GM23338 (cell line): ENCODE results near the gene FHIP1A. TPM values are rescaled to one million over a fixed set of nuclear protein-coding genes. Genes with fewer than 3 reads are reported as not detected.

ENCODE experiments used
- ATAC-seq: fragments of 200-7000 bp; cut with Tn5 transposase; 3 replicates; pipeline ENCODE4 v1.9.1; 2020
- DNase-seq: peaks from one replicate; pipeline ENCODE4 v3.0.0-alpha.2; 2015; ENCODE audit warnings: low spot score
- H2AFZ ChIP-seq: fragments of 200-600 bp; sonication (generic); 2 replicates; pipeline ENCODE4 v1.8.0; 2016; ENCODE audit warnings: antibody characterized with exemption, mild to moderate bottlenecking, moderate library complexity
- H3F3A ChIP-seq: fragments of 200-600 bp; sonication (generic); replicated peaks from 2 replicates; pipeline ENCODE4 v1.8.0; 2017; ENCODE audit warnings: antibody characterized with exemption, mixed run types, low read depth
- H3K27ac ChIP-seq: fragments of 200-600 bp; sonication (generic); 2 replicates; pipeline ENCODE4 v1.6.1; 2016; ENCODE audit warnings: low read depth
- H3K27me3 ChIP-seq: fragments of 200-600 bp; sonication (generic); 2 replicates; pipeline ENCODE4 v1.8.0; 2016; ENCODE audit warnings: mild to moderate bottlenecking, mixed run types, moderate library complexity; ENCODE audit not compliant: insufficient read depth
- H3K36me3 ChIP-seq: fragments of 200-600 bp; sonication (generic); 2 replicates; pipeline ENCODE4 v1.8.0; 2016; ENCODE audit warnings: mild to moderate bottlenecking; ENCODE audit not compliant: insufficient read depth
- H3K4me1 ChIP-seq: fragments of 200-600 bp; sonication (generic); 2 replicates; pipeline ENCODE4 v1.8.0; 2016; ENCODE audit warnings: mild to moderate bottlenecking, moderate library complexity; ENCODE audit not compliant: insufficient read depth
- H3K4me2 ChIP-seq: fragments of 200-600 bp; sonication (generic); 2 replicates; pipeline ENCODE4 v1.7.1; 2017; ENCODE audit warnings: mixed run types
- H3K4me3 ChIP-seq: fragments of 200-600 bp; sonication (generic); 2 replicates; pipeline ENCODE4 v1.6.1; 2016; ENCODE audit warnings: mixed run types
- H3K79me2 ChIP-seq: fragments of 200-600 bp; sonication (generic); replicated peaks from 2 replicates; pipeline ENCODE4 v1.8.0; 2017; ENCODE audit warnings: mild to moderate bottlenecking; ENCODE audit not compliant: insufficient read depth
- H3K9me2 ChIP-seq: fragments of 200-600 bp; sonication (generic); 2 replicates; pipeline ENCODE4 v1.8.0; 2017; ENCODE audit not compliant: insufficient read depth
- H4K20me1 ChIP-seq: fragments of 200-600 bp; sonication (generic); replicated peaks from 2 replicates; pipeline ENCODE4 v1.8.0; 2017; ENCODE audit warnings: mild to moderate bottlenecking; ENCODE audit not compliant: insufficient read depth
- H3K27ac Mint-ChIP-seq: 2 replicates; pipeline ENCODE4 v1.8.0; 2020; ENCODE audit warnings: inconsistent platforms, mild to moderate bottlenecking, moderate library complexity, mixed read lengths
- H3K27me3 Mint-ChIP-seq: 3 replicates; pipeline ENCODE4 v1.8.0; 2022; ENCODE audit warnings: low read depth, mild to moderate bottlenecking, moderate library complexity, mixed read lengths, inconsistent platforms; ENCODE audit not compliant: insufficient read depth, poor library complexity
- H3K36me3 Mint-ChIP-seq: 3 replicates; pipeline ENCODE4 v1.8.0; 2021; ENCODE audit warnings: low read depth, mild to moderate bottlenecking, inconsistent platforms, moderate library complexity, mixed read lengths
- H3K4me1 Mint-ChIP-seq: 3 replicates; pipeline ENCODE4 v1.8.0; 2020; ENCODE audit warnings: mild to moderate bottlenecking, inconsistent platforms, mixed read lengths
- H3K4me3 Mint-ChIP-seq: 3 replicates; pipeline ENCODE4 v1.8.0; 2021; ENCODE audit warnings: moderate library complexity, mild to moderate bottlenecking, inconsistent platforms, mixed read lengths
- H3K9me3 Mint-ChIP-seq: 3 replicates; pipeline ENCODE4 v1.8.0; 2020; ENCODE audit warnings: moderate library complexity, mild to moderate bottlenecking, inconsistent platforms, mixed read lengths
- CREB1 ChIP-seq: fragments of 250-450 bp; sonication (Bioruptor Pico); IDR thresholded peaks from 2 replicates; pipeline ENCODE4 v1.5.0; 2020; ENCODE audit warnings: low read depth, mild to moderate bottlenecking, moderate library complexity
- EZH2 ChIP-seq: fragments of 200-600 bp; sonication (generic); IDR thresholded peaks from one replicate; pipeline ENCODE4 v1.8.0; 2017; ENCODE audit warnings: antibody characterized with exemption, mild to moderate bottlenecking, low read depth; ENCODE audit not compliant: unreplicated experiment
- EZH2phosphoT487 ChIP-seq: fragments of 200-600 bp; sonication (generic); IDR thresholded peaks from one replicate; pipeline ENCODE4 v1.8.1; 2018; ENCODE audit warnings: antibody characterized with exemption; ENCODE audit not compliant: unreplicated experiment
- JUNB ChIP-seq: IDR thresholded peaks from one replicate; pipeline ENCODE4 v1.6.1; 2016; ENCODE audit warnings: antibody characterized with exemption; ENCODE audit not compliant: unreplicated experiment
- NANOG ChIP-seq: IDR thresholded peaks from 2 replicates; pipeline ENCODE4 v1.6.1; 2016; ENCODE audit warnings: antibody characterized with exemption, borderline replicate concordance
- POLR2AphosphoS5 ChIP-seq: IDR thresholded peaks from 2 replicates; pipeline ENCODE4 v1.6.1; 2016; ENCODE audit warnings: antibody characterized with exemption, low read depth
- STAT1 ChIP-seq: IDR thresholded peaks from one replicate; pipeline ENCODE4 v1.6.1; 2016; ENCODE audit warnings: antibody characterized with exemption; ENCODE audit not compliant: unreplicated experiment
- ZNF114 ChIP-seq: fragments of 250-450 bp; sonication (Bioruptor Pico); IDR thresholded peaks from 2 replicates; pipeline ENCODE4 v1.5.0; 2020; ENCODE audit warnings: mild to moderate bottlenecking, moderate library complexity
- ZNF331 ChIP-seq: fragments of 250-450 bp; sonication (Bioruptor Pico); IDR thresholded peaks from 2 replicates; pipeline ENCODE4 v1.5.0; 2020; ENCODE audit warnings: low read depth, mild to moderate bottlenecking, moderate library complexity
- polyA plus RNA-seq: library from polyadenylated mRNA; unstranded; fragments of >200 nt; fragmentation: Nextera tagmentation; extraction: Ambion mirVana; gene quantifications from 2 replicates; pipeline ENCODE4 v1.2.1, GENCODE V29; 2016
- total RNA-seq: library from RNA; depleted of rRNA; stranded (reverse); fragments of >200 nt; shearing (Covaris generic); gene quantifications from 2 replicates; pipeline ENCODE4 v1.2.3, GENCODE V29; 2014
- TF ChIP-seq, protein P1 (sequence below): IDR thresholded peaks from one replicate; pipeline ENCODE4 v1.6.1; 2018; ENCODE audit warnings: antibody characterized with exemption; ENCODE audit not compliant: unreplicated experiment
- TF ChIP-seq, protein P2 (sequence below): fragments of 250-450 bp; sonication (Bioruptor Pico); IDR thresholded peaks from 2 replicates; pipeline ENCODE4 v1.5.0; 2020; ENCODE audit warnings: mild to moderate bottlenecking, moderate library complexity
- TF ChIP-seq, protein P3 (sequence below): IDR thresholded peaks from 2 replicates; pipeline ENCODE4 v1.6.1; 2016; ENCODE audit warnings: antibody characterized with exemption
- TF ChIP-seq, protein P4 (sequence below), 2 experiments: fragments of 200-600 bp in 1 of 2; sonication (generic) in 1 of 2; conservative IDR thresholded peaks; 2 replicates each; pipeline versions ENCODE4 v1.5.1 to v1.6.1; 2016 to 2017; ENCODE audit warnings: antibody characterized with exemption in 2 of 2, low read depth in 2 of 2, mild to moderate bottlenecking in 2 of 2, moderate library complexity in 1 of 2

The FHIP1A gene
- total and polyA plus RNA-seq, 2 experiments from 2014 or later = 11.3 to 108 TPM

DNA sequence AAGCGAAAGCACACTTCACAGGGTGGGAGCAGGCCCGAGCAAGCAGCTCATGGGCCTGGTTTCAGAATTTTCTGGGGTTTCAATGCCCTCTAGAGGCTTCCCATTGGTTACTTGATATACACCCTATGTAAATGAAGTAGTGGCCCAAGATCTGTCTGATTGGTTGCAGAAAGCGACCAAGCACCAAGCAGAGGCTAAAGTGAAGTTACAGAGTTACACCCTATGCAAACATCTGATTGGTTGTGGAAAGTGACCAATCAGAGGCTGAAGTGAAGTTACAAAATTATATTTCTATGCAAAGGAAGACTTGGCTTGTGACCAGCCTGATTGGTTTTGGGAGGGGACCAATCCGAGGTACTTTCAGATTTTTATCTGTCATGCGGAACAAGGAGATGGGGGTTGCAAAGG lies 8.2 kb downstream of the FHIP1A start:
- TF ChIP-seq, protein P1, sequence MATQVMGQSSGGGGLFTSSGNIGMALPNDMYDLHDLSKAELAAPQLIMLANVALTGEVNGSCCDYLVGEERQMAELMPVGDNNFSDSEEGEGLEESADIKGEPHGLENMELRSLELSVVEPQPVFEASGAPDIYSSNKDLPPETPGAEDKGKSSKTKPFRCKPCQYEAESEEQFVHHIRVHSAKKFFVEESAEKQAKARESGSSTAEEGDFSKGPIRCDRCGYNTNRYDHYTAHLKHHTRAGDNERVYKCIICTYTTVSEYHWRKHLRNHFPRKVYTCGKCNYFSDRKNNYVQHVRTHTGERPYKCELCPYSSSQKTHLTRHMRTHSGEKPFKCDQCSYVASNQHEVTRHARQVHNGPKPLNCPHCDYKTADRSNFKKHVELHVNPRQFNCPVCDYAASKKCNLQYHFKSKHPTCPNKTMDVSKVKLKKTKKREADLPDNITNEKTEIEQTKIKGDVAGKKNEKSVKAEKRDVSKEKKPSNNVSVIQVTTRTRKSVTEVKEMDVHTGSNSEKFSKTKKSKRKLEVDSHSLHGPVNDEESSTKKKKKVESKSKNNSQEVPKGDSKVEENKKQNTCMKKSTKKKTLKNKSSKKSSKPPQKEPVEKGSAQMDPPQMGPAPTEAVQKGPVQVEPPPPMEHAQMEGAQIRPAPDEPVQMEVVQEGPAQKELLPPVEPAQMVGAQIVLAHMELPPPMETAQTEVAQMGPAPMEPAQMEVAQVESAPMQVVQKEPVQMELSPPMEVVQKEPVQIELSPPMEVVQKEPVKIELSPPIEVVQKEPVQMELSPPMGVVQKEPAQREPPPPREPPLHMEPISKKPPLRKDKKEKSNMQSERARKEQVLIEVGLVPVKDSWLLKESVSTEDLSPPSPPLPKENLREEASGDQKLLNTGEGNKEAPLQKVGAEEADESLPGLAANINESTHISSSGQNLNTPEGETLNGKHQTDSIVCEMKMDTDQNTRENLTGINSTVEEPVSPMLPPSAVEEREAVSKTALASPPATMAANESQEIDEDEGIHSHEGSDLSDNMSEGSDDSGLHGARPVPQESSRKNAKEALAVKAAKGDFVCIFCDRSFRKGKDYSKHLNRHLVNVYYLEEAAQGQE = no peak
- TF ChIP-seq ZNF114 (CRISPR knock-in tag) (no peak), POLR2AphosphoS5 (no peak), CREB1 (CRISPR knock-in tag) (no peak), EZH2phosphoT487 (no peak), ZNF331 (CRISPR knock-in tag) (no peak), NANOG (no peak), STAT1 (no peak), JUNB (no peak), EZH2 (no peak)
- TF ChIP-seq, protein P2, sequence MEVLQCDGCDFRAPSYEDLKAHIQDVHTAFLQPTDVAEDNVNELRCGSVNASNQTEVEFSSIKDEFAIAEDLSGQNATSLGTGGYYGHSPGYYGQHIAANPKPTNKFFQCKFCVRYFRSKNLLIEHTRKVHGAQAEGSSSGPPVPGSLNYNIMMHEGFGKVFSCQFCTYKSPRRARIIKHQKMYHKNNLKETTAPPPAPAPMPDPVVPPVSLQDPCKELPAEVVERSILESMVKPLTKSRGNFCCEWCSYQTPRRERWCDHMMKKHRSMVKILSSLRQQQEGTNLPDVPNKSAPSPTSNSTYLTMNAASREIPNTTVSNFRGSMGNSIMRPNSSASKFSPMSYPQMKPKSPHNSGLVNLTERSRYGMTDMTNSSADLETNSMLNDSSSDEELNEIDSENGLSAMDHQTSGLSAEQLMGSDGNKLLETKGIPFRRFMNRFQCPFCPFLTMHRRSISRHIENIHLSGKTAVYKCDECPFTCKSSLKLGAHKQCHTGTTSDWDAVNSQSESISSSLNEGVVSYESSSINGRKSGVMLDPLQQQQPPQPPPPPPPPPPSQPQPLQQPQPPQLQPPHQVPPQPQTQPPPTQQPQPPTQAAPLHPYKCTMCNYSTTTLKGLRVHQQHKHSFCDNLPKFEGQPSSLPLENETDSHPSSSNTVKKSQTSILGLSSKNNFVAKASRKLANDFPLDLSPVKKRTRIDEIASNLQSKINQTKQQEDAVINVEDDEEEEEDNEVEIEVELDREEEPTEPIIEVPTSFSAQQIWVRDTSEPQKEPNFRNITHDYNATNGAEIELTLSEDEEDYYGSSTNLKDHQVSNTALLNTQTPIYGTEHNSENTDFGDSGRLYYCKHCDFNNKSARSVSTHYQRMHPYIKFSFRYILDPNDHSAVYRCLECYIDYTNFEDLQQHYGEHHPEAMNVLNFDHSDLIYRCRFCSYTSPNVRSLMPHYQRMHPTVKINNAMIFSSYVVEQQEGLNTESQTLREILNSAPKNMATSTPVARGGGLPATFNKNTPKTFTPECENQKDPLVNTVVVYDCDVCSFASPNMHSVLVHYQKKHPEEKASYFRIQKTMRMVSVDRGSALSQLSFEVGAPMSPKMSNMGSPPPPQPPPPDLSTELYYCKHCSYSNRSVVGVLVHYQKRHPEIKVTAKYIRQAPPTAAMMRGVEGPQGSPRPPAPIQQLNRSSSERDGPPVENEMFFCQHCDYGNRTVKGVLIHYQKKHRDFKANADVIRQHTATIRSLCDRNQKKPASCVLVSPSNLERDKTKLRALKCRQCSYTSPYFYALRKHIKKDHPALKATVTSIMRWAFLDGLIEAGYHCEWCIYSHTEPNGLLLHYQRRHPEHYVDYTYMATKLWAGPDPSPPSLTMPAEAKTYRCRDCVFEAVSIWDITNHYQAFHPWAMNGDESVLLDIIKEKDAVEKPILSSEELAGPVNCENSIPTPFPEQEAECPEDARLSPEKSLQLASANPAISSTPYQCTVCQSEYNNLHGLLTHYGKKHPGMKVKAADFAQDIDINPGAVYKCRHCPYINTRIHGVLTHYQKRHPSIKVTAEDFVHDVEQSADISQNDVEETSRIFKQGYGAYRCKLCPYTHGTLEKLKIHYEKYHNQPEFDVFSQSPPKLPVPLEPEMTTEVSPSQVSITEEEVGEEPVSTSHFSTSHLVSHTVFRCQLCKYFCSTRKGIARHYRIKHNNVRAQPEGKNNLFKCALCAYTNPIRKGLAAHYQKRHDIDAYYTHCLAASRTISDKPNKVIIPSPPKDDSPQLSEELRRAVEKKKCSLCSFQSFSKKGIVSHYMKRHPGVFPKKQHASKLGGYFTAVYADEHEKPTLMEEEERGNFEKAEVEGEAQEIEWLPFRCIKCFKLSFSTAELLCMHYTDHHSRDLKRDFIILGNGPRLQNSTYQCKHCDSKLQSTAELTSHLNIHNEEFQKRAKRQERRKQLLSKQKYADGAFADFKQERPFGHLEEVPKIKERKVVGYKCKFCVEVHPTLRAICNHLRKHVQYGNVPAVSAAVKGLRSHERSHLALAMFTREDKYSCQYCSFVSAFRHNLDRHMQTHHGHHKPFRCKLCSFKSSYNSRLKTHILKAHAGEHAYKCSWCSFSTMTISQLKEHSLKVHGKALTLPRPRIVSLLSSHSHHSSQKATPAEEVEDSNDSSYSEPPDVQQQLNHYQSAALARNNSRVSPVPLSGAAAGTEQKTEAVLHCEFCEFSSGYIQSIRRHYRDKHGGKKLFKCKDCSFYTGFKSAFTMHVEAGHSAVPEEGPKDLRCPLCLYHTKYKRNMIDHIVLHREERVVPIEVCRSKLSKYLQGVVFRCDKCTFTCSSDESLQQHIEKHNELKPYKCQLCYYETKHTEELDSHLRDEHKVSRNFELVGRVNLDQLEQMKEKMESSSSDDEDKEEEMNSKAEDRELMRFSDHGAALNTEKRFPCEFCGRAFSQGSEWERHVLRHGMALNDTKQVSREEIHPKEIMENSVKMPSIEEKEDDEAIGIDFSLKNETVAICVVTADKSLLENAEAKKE (CRISPR knock-in tag) = no peak
- TF ChIP-seq, protein P3, sequence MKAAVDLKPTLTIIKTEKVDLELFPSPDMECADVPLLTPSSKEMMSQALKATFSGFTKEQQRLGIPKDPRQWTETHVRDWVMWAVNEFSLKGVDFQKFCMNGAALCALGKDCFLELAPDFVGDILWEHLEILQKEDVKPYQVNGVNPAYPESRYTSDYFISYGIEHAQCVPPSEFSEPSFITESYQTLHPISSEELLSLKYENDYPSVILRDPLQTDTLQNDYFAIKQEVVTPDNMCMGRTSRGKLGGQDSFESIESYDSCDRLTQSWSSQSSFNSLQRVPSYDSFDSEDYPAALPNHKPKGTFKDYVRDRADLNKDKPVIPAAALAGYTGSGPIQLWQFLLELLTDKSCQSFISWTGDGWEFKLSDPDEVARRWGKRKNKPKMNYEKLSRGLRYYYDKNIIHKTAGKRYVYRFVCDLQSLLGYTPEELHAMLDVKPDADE = no peak
- TF ChIP-seq, protein P4, sequence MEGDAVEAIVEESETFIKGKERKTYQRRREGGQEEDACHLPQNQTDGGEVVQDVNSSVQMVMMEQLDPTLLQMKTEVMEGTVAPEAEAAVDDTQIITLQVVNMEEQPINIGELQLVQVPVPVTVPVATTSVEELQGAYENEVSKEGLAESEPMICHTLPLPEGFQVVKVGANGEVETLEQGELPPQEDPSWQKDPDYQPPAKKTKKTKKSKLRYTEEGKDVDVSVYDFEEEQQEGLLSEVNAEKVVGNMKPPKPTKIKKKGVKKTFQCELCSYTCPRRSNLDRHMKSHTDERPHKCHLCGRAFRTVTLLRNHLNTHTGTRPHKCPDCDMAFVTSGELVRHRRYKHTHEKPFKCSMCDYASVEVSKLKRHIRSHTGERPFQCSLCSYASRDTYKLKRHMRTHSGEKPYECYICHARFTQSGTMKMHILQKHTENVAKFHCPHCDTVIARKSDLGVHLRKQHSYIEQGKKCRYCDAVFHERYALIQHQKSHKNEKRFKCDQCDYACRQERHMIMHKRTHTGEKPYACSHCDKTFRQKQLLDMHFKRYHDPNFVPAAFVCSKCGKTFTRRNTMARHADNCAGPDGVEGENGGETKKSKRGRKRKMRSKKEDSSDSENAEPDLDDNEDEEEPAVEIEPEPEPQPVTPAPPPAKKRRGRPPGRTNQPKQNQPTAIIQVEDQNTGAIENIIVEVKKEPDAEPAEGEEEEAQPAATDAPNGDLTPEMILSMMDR (conservative IDR thresholded peaks at IDR 0.05; ENCODE audit: low read depth in 2 of 2) = no peak
- peaks cover 9% of the 10 kb centered on the region; the same call in 2 of the 3 replicates for H3K36me3 Mint-ChIP-seq
- no peaks in the 10 kb centered on the region for H3K36me3 ChIP-seq
- peaks cover 5% of the 10 kb centered on the region for H3F3A ChIP-seq
- no peak overlapping the region for H2AFZ ChIP-seq
- peak; percentile 82 for ATAC-seq
- no peaks in the 10 kb centered on the region for H3K27me3 Mint-ChIP-seq
- H3K4me2 ChIP-seq = no peak overlapping the region
- peaks cover 54% of the 10 kb centered on the region for H3K4me1 ChIP-seq
- DNase-seq = peak; percentile 67
- peaks cover 93% of the 10 kb centered on the region for H3K79me2 ChIP-seq
- peaks cover 41% of the 10 kb centered on the region for H3K4me1 Mint-ChIP-seq
- peak overlapping the region; percentile 91 for H3K27ac ChIP-seq
- H3K9me2 ChIP-seq = no peaks in the 10 kb centered on the region
- no peak overlapping the region for H3K4me3 Mint-ChIP-seq
- no peak overlapping the region for H3K4me3 ChIP-seq
- H3K27me3 ChIP-seq = no peaks in the 10 kb centered on the region
- H3K9me3 Mint-ChIP-seq = no peaks in the 10 kb centered on the region; the same call in 2 of the 3 replicates
- H4K20me1 ChIP-seq = peaks cover 14% of the 10 kb centered on the region; the same call in 1 of the 2 replicates
- H3K27ac Mint-ChIP-seq = peak overlapping the region; percentile 50
